Spinal cord (tissue), 10 donors: ENCODE measurements around the gene PTCH1. TPM values are rescaled to one million over a fixed set of nuclear protein-coding genes. Genes with fewer than 3 reads are reported as not detected.
A peak's percentile ranks its signal among the peaks of the same experiment; 100 is the strongest.

Experiments
- DNase-seq, 6 donors: peaks; one replicate each; pipeline versions ENCODE4 v3.0.0 to v3.0.0-alpha.2; 2013 to 2015; ENCODE audit warnings: low spot score in 6 of 6, low read depth in 4 of 6
- H3K27ac ChIP-seq: one replicate; pipeline ENCODE4 v1.5.1; 2013; ENCODE audit warnings: low read depth, low read length, control low read depth
- H3K27me3 ChIP-seq: one replicate; pipeline ENCODE4 v1.6.1; 2013; ENCODE audit warnings: low read length; ENCODE audit not compliant: control insufficient read depth, insufficient read depth
- H3K36me3 ChIP-seq: one replicate; pipeline ENCODE4 v1.6.1; 2013; ENCODE audit warnings: low read length; ENCODE audit not compliant: control insufficient read depth, insufficient read depth
- H3K4me1 ChIP-seq: one replicate; pipeline ENCODE4 v1.6.1; 2013; ENCODE audit warnings: low read length; ENCODE audit not compliant: control insufficient read depth, insufficient read depth
- H3K4me3 ChIP-seq: one replicate; pipeline ENCODE4 v1.5.1; 2013; ENCODE audit warnings: low read depth, low read length, control low read depth
- H3K9me3 ChIP-seq: one replicate; pipeline ENCODE4 v1.6.1; 2013; ENCODE audit warnings: low read length; ENCODE audit not compliant: control insufficient read depth, insufficient read depth
- WGBS: methylation state at CpG from one replicate; pipeline ENCODE4 v1.1.5; 2013; ENCODE audit warnings: missing lambda C conversion rate; ENCODE audit not compliant: insufficient coverage; 5-methylcytosine and 5-hydroxymethylcytosine counted together
- polyA plus RNA-seq, 2 donors: library from polyadenylated mRNA; unstranded; fragments of 120-200 nt; gene quantifications; one replicate each; pipeline ENCODE4 v1.2.1, GENCODE V29; 2013; ENCODE audit not compliant: insufficient read length in 2 of 2
- total RNA-seq, 2 donors: library from RNA; depleted of rRNA in 1 of 2; stranded (reverse); fragments of 120-200 nt in 1 of 2; fragments of >200 nt in 1 of 2; gene quantifications; one replicate each; pipeline versions ENCODE4 v1.2.3 to v1.2.4, GENCODE V29; 2013 to 2014
- donor health status: healthy.

Gene PTCH1
- total and polyA plus RNA-seq, 4 donors = 24.2 to 76.7 (median 45.2) TPM

- Histone ChIP-seq H3K4me1 (peaks cover 46% of the 10 kb centered on the region), H3K9me3 (no peaks in the 10 kb centered on the region), H3K36me3 (peaks cover 78% of the 10 kb centered on the region), H3K27ac (peak overlapping the region; percentile 49), H3K27me3 (no peaks in the 10 kb centered on the region), H3K4me3 (no peak overlapping the region)
- 43% methylated on average over 1 of the region's 2 CpGs for WGBS
- DNase-seq = no peak
Observed at GRCh38 chr9:95451065-95451426, 65.7 kb downstream of the PTCH1 start.

GRCh38 chr9:95450171-95451064 lies 66.4 kb downstream of the PTCH1 start:
- H3K4me3 ChIP-seq = no peak overlapping the region
- no peaks in the 10 kb centered on the region for H3K9me3 ChIP-seq
- peaks cover 78% of the 10 kb centered on the region for H3K36me3 ChIP-seq
- H3K27me3 ChIP-seq = no peaks in the 10 kb centered on the region
- 37% methylated on average over 9 of the region's 11 CpGs for WGBS
- peak in 2 of 6 donors; percentile 76 to 81 for DNase-seq
- H3K27ac ChIP-seq = peak overlapping the region; percentile 49
- H3K4me1 ChIP-seq = peaks cover 46% of the 10 kb centered on the region

GRCh38 chr9:95449016-95449415 lies 67.8 kb downstream of the PTCH1 start:
- no peak for DNase-seq
- H3K36me3 ChIP-seq = peaks cover 88% of the 10 kb centered on the region
- no peak overlapping the region for H3K4me3 ChIP-seq
- no peaks in the 10 kb centered on the region for H3K27me3 ChIP-seq
- H3K4me1 ChIP-seq = peaks cover 46% of the 10 kb centered on the region
- H3K27ac ChIP-seq = no peak overlapping the region
- WGBS = 73% methylated on average over 22 of the region's 22 CpGs
- H3K9me3 ChIP-seq = no peaks in the 10 kb centered on the region

- Histone ChIP-seq H3K27ac (no peak overlapping the region), H3K9me3 (no peaks in the 10 kb centered on the region), H3K27me3 (no peaks in the 10 kb centered on the region), H3K4me3 (no peak overlapping the region), H3K4me1 (peaks cover 42% of the 10 kb centered on the region), H3K36me3 (peaks cover 77% of the 10 kb centered on the region)
- peak in 1 of 6 donors; percentile 13 for DNase-seq
- WGBS = 55% methylated on average over 21 of the region's 23 CpGs
Observed at GRCh38 chr9:95447660-95448420, 68.9 kb downstream of the PTCH1 start.

- no peak overlapping the region for H3K27ac ChIP-seq
- H3K36me3 ChIP-seq = peaks cover 78% of the 10 kb centered on the region
- no peak for DNase-seq
- no peak overlapping the region for H3K4me3 ChIP-seq
- 95% methylated on average over 25 of the region's 26 CpGs for WGBS
- no peaks in the 10 kb centered on the region for H3K27me3 ChIP-seq
- peaks cover 43% of the 10 kb centered on the region for H3K4me1 ChIP-seq
- H3K9me3 ChIP-seq = no peaks in the 10 kb centered on the region
Observed at GRCh38 chr9:95446984-95447383, 69.8 kb downstream of the PTCH1 start.

- Histone ChIP-seq H3K4me1 (peaks cover 40% of the 10 kb centered on the region), H3K4me3 (no peak overlapping the region), H3K27ac (no peak overlapping the region), H3K9me3 (no peaks in the 10 kb centered on the region), H3K27me3 (no peaks in the 10 kb centered on the region), H3K36me3 (peaks cover 75% of the 10 kb centered on the region)
- no peak for DNase-seq
- 86% methylated on average over 5 of the region's 5 CpGs for WGBS
Observed at GRCh38 chr9:95446259-95446658, 70.5 kb downstream of the PTCH1 start.

- H3K4me3 ChIP-seq = no peak overlapping the region
- H3K9me3 ChIP-seq = no peaks in the 10 kb centered on the region
- DNase-seq = no peak
- H3K4me1 ChIP-seq = peaks cover 21% of the 10 kb centered on the region
- H3K27ac ChIP-seq = no peak overlapping the region
- no peaks in the 10 kb centered on the region for H3K27me3 ChIP-seq
- peaks cover 58% of the 10 kb centered on the region for H3K36me3 ChIP-seq
- WGBS = 82% methylated on average over 6 of the region's 15 CpGs
Observed at GRCh38 chr9:95444160-95444559, 72.6 kb downstream of the PTCH1 start.

- no peak overlapping the region for H3K27ac ChIP-seq
- no peak for DNase-seq
- no peaks in the 10 kb centered on the region for H3K27me3 ChIP-seq
- WGBS = no CpG with 5 or more reads among the region's 2 CpGs
- peaks cover 49% of the 10 kb centered on the region for H3K36me3 ChIP-seq
- H3K4me1 ChIP-seq = peaks cover 16% of the 10 kb centered on the region
- no peak overlapping the region for H3K4me3 ChIP-seq
- H3K9me3 ChIP-seq = no peaks in the 10 kb centered on the region
Observed at GRCh38 chr9:95443301-95443700, 73.5 kb downstream of the PTCH1 start.

- WGBS = 83% methylated on average over 4 of the region's 9 CpGs
Observed at GRCh38 chr9:95441081-95441480, 75.7 kb downstream of the PTCH1 start.

More at GRCh38 chr9:95441081-95441480, 75.7 kb downstream of the PTCH1 start:
- no peak for DNase-seq
- Histone ChIP-seq H3K4me3 (no peak overlapping the region), H3K36me3 (peaks cover 28% of the 10 kb centered on the region), H3K4me1 (peaks cover 4% of the 10 kb centered on the region), H3K27me3 (no peaks in the 10 kb centered on the region), H3K27ac (no peak overlapping the region), H3K9me3 (no peaks in the 10 kb centered on the region)
